ENCODE data around the gene SBSN.
"Not testable (repeated sequence)": the region's sequence is repeated elsewhere in the genome, so short reads cannot be mapped to it uniquely, and the experiment has no call there.

SBSN gene

GRCh38 chr19:35483089-35483488 lies 45.0 kb downstream of the SBSN start:
- DNase-seq (ENCODE audit: low read depth, low spot score), result no peak
- H3K27ac ChIP-seq, result no peak overlapping the region

DNA sequence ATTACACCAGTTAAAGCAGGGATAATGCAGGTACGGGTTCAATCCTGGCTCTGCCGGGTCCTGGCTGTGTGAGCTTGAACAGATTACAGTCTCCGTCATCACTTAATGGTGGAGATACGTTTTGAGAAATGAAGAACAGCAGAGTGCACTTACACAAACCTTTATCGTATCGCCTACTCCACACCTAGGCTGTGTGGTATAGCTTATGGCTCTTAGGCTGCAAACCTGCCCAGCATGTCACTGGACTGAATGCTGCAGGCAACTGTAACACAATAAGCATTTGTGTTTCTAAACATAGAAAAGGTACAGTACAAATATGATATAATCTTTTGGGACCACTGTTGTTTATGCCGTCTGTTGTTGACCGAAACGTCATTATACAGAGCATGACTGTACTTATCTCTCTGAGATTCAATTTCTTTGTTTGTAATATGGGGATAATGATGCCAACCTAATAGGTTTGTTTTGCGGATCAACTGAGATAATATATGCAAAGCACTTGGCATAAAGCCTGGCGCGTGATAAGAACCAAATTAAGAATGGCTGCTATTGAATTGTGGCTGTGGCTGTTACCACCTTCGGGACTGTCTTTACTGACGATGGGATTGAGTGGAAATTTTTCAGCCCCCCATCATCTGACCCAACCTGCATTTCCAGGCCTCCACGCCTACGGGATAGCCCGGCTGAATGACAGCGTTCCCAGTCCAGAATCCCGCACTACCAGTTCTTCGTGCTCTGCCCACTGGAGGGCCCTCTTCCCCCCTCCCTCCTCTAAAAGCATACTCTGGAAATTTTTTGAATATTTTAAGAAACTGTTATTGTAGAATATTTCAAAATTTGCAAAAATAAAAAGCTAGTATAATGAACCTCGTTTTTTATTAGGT lies 49.1 kb downstream of the SBSN start:
- no peak overlapping the region for H3K27ac ChIP-seq
- DNase-seq (ENCODE audit: low read depth, low spot score), result no peak

DNA sequence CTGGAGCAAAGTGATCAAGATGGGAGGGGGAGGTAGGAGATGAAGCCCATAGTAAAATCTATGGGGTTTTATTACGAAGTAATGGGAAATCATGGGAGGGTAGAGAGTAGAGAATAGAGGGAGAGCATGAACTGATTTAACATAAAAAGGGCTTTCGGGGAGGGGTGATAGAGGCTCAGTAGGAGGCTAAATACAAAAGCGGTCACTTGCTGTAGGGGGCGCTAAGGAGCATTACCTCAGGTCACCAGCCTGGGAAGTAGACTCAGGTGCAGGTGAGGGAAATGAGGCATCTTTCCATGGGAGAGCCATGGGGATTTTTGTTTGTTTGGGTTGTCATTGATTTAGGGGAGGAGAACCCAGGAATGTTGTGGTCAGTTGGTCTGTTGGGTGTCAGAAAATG lies 52.0 kb downstream of the SBSN start:
- DNase-seq (ENCODE audit: low read depth, low spot score), result no peak
- H3K27ac ChIP-seq, result no peak overlapping the region

DNA sequence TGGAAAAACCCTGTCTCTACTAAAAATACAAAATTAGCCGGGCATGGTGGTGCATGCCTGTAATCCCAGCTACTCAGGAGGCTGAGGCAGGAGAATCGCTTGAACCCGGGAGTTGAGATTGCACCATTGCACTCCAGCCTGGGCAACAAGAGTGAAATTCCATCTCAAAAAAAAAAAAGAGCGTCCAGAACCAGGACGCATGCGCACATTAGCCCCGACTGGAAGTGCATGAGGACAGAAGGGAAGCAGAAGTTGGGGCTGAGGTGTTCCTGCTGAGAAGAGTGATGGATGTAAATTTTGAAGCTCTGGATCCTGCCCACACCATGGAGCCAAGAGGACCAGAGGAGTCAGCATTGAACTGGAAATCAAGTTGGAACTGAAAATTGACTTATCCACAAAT lies 53.5 kb downstream of the SBSN start:
- DNase-seq (ENCODE audit: low read depth, low spot score); H3K27ac ChIP-seq: not testable (repeated sequence)

GRCh38 chr19:35474104-35474503 lies 54.0 kb downstream of the SBSN start:
- no peak for DNase-seq (ENCODE audit: low read depth, low spot score)

More at GRCh38 chr19:35474104-35474503, 54.0 kb downstream of the SBSN start:
- no peak overlapping the region for H3K27ac ChIP-seq

All from epithelial cell of prostate (primary cell).